Neuronal stem cell (in vitro differentiated cells): Measurements from ENCODE around the gene PROSER3.
A peak's percentile ranks its signal among the peaks of the same experiment; 100 is the strongest.

Experiments used
- DNase-seq: peaks from one replicate; pipeline ENCODE4 v3.0.0-alpha.2; 2013; ENCODE audit warnings: low spot score
- H2AFZ ChIP-seq: one replicate; pipeline ENCODE4 v1.6.1; 2013; ENCODE audit warnings: mild to moderate bottlenecking, low read length, inconsistent platforms
- H2AK5ac ChIP-seq: 2 replicates; pipeline ENCODE4 v1.6.1; 2013; ENCODE audit warnings: low read depth, mild to moderate bottlenecking, inconsistent platforms, low read length, moderate library complexity, mixed read lengths
- H2BK120ac ChIP-seq: 2 replicates; pipeline ENCODE4 v1.6.1; 2013; ENCODE audit warnings: low read depth, mild to moderate bottlenecking, inconsistent platforms, low read length, moderate library complexity, mixed read lengths
- H2BK12ac ChIP-seq: one replicate; pipeline ENCODE4 v1.6.1; 2013; ENCODE audit warnings: low read length, inconsistent platforms
- H2BK15ac ChIP-seq: 2 replicates; pipeline ENCODE4 v1.6.1; 2013; ENCODE audit warnings: mild to moderate bottlenecking, low read length, inconsistent platforms, mixed read lengths
- H2BK5ac ChIP-seq: one replicate; pipeline ENCODE4 v1.6.1; 2013; ENCODE audit warnings: inconsistent platforms, mild to moderate bottlenecking, low read length, moderate library complexity
- H3K14ac ChIP-seq: one replicate; pipeline ENCODE4 v1.6.1; 2013; ENCODE audit warnings: low read length, inconsistent platforms
- H3K18ac ChIP-seq: 2 replicates; pipeline ENCODE4 v1.6.1; 2013; ENCODE audit warnings: low read length, inconsistent platforms
- H3K23ac ChIP-seq: 2 replicates; pipeline ENCODE4 v1.6.1; 2013; ENCODE audit warnings: low read depth, mild to moderate bottlenecking, mixed read lengths, low read length, inconsistent platforms; ENCODE audit not compliant: poor library complexity
- H3K27ac ChIP-seq: replicated peaks from 3 replicates; pipeline ENCODE4 v1.5.1; 2013; ENCODE audit warnings: low read length, inconsistent platforms
- H3K27me3 ChIP-seq, 3 experiments: 2 replicates each; pipeline ENCODE4 v1.6.1; 2013; ENCODE audit warnings: low read length in 3 of 3, mild to moderate bottlenecking in 2 of 3, inconsistent platforms in 1 of 3, low read depth in 1 of 3, mixed read lengths in 1 of 3, moderate library complexity in 1 of 3; ENCODE audit not compliant: control insufficient read depth in 3 of 3, insufficient read depth in 3 of 3
- H3K36me3 ChIP-seq, 2 donors: replicated peaks in 1 of 2; 2 replicates each; pipeline ENCODE4 v1.6.1; 2013; ENCODE audit warnings: low read length in 2 of 2; ENCODE audit not compliant: control insufficient read depth in 2 of 2, insufficient read depth in 2 of 2
- H3K4ac ChIP-seq: 2 replicates; pipeline ENCODE4 v1.6.1; 2013; ENCODE audit warnings: inconsistent platforms, mild to moderate bottlenecking, low read length, moderate library complexity
- H3K4me1 ChIP-seq, 2 donors: 1 replicate in 1 of 2; 2 replicates in 1 of 2; pipeline ENCODE4 v1.6.1; 2013; ENCODE audit warnings: low read length in 2 of 2, low read depth in 1 of 2; ENCODE audit not compliant: control insufficient read depth in 2 of 2, insufficient read depth in 1 of 2
- H3K4me2 ChIP-seq: one replicate; pipeline ENCODE4 v1.6.1; 2013; ENCODE audit warnings: mild to moderate bottlenecking, low read length, inconsistent platforms; ENCODE audit not compliant: insufficient read depth, poor library complexity, severe bottlenecking
- H3K4me3 ChIP-seq, 2 donors: 2 replicates each; pipeline ENCODE4 v1.5.1; 2013; ENCODE audit warnings: low read length in 2 of 2, mild to moderate bottlenecking in 2 of 2, inconsistent platforms in 1 of 2, moderate library complexity in 1 of 2
- H3K79me1 ChIP-seq: one replicate; pipeline ENCODE4 v1.6.1; 2013; ENCODE audit warnings: low read depth, mild to moderate bottlenecking, inconsistent platforms, low read length, moderate library complexity
- H3K9ac ChIP-seq: one replicate; pipeline ENCODE4 v1.6.1; 2013; ENCODE audit warnings: mild to moderate bottlenecking, low read depth, low read length, inconsistent platforms; ENCODE audit not compliant: poor library complexity
- H3K9me3 ChIP-seq, 2 donors: replicated peaks in 1 of 2; 2 replicates each; pipeline versions ENCODE3 to v1.6.1; 2013; ENCODE audit warnings: low read length in 2 of 2, mild to moderate bottlenecking in 2 of 2, inconsistent platforms in 1 of 2, low read depth in 1 of 2, mixed read lengths in 1 of 2, moderate library complexity in 1 of 2; ENCODE audit not compliant: control insufficient read depth in 2 of 2, insufficient read depth in 1 of 2
- H4K8ac ChIP-seq: one replicate; pipeline ENCODE4 v1.6.1; 2013; ENCODE audit warnings: low read depth, mild to moderate bottlenecking, inconsistent platforms, low read length, moderate library complexity
- H4K91ac ChIP-seq: one replicate; pipeline ENCODE4 v1.6.1; 2013; ENCODE audit warnings: low read length, low read depth, mild to moderate bottlenecking, inconsistent platforms; ENCODE audit not compliant: poor library complexity
- WGBS, 2 donors: extraction: QIAGEN DNeasy Blood & Tissue Kit; methylation state at CpG; one replicate each; pipeline ENCODE4 v1.1.7; 2013; ENCODE audit warnings: missing lambda C conversion rate in 2 of 2, mixed read lengths in 1 of 2; ENCODE audit not compliant: insufficient read length in 2 of 2, insufficient replicate concordance in 1 of 2; ENCODE audit errors: extremely low coverage in 2 of 2; 5-methylcytosine and 5-hydroxymethylcytosine counted together

The PROSER3 gene

DNA sequence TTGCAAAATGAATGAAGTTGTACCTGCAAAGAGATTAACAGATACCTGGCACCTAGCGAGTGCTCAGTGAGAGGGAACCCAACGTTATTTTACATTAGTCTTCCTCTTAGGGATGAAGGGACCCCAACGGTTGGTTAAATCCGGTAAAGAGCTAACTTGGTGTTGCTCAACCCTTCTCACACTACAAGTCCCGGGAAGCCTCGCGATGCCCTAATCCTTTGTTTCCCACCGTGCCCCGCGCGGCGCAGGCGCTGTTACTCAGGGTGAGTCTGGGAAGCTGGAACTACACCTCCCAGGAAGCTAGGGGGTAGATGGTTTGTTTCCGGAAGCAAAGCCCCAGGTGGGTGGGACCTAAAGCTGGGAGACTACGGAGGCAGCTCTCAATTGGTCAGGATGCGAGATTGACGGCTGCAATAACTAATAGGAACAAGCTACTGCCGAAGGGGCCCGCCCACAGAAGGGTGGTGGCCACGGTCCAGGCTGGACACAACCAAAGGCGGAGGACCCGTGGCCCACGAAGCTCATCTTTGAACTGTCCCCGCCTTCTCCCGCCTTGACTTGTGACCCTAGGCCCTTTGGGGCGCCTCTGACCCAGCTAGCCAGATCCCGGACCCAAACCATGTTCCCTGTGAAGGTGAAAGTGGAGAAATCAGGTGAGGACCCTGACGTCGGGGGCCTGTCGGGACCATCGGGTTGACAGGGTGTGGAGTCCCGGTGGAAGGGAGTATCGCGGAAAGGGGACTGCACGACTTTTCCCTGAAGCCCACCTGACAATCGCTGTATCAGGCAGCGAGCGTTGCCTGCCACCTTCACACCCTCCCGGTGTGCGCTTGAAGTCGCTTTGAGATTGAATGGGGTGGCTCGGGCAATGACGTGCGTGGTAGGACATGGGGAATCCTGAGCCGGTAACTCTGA is 9.6 kb upstream of the PROSER3 start, which contains the start of gene LIN37:
Gene LIN37, plus strand, starts transcription at position 471 of the 915 bp plus-strand sequence. Its CDS starts 149 bp downstream, at position 620.
- Histone ChIP-seq H3K27ac (no peak within 1 kb of the TSS), H3K79me1 (peaks cover 8% of the 10 kb centered on the region), H2BK12ac (no peak within 1 kb of the TSS), H2AFZ (peak within 1 kb of the TSS; percentile 83), H3K4me1 (peaks cover 9 to 12% of the 10 kb centered on the region in 2 donors), H4K8ac (no peak within 1 kb of the TSS), H3K9me3 (no peaks in the 10 kb centered on the region), H2AK5ac (no peak within 1 kb of the TSS), H3K27me3 (no peaks in the 10 kb centered on the region), H3K23ac (no peak within 1 kb of the TSS), H3K4ac (no peak within 1 kb of the TSS), H4K91ac (no peak within 1 kb of the TSS), H2BK5ac (no peak within 1 kb of the TSS), H3K18ac (no peak within 1 kb of the TSS), H3K14ac (peak within 1 kb of the TSS; percentile 59), H3K4me3 (peak within 1 kb of the TSS; percentile 77 to 97), H3K9ac (peak within 1 kb of the TSS; percentile 89), H2BK15ac (no peak within 1 kb of the TSS), H3K4me2 (peak within 1 kb of the TSS; percentile 96), H2BK120ac (no peak within 1 kb of the TSS), H3K36me3 (peaks cover 3 to 16% of the 10 kb centered on the region in 2 donors)
- no CpG with 5 or more reads among the region's 45 CpGs for WGBS, 2 donors
- DNase-seq: peak; percentile 99

DNA sequence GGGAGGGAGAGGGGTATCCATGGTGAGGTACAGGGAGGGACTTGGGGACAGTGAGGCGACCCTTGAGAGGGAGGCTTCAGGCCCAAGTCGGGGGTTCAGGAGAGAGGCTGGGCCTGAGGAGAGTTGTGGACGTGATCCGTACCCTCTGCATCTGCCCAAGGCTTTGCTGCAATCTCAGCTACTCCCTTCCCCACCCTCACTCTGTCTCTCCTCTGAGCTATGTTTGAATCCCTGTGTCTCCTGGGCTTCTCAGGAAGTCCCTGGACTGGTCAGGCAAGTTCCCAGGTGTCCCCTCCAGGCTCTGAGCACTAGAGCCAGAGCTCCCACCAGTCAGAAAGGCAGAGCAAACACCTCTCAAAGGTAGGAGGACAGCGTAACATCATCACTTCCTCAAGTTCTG is 7.8 kb upstream of the PROSER3 start:
- Histone ChIP-seq H3K4me2 (no peak overlapping the region), H2BK5ac (no peak overlapping the region), H3K9me3 (no peaks in the 10 kb centered on the region), H3K36me3 (peaks cover 7 to 27% of the 10 kb centered on the region in 2 donors), H3K27ac (no peak overlapping the region), H3K27me3 (peaks cover 0 to 2% (median 0%) of the 10 kb centered on the region in 3 experiments), H3K4me3 (peak overlapping the region in 1 of 2 donors; percentile 1), H3K18ac (no peak overlapping the region), H3K4ac (no peak overlapping the region), H2BK12ac (no peak overlapping the region), H4K8ac (no peak overlapping the region), H3K23ac (no peak overlapping the region), H3K14ac (no peak overlapping the region), H2AK5ac (peak overlapping the region; percentile 27), H4K91ac (no peak overlapping the region), H2BK120ac (no peak overlapping the region), H3K79me1 (peaks cover 7% of the 10 kb centered on the region), H3K9ac (no peak overlapping the region), H2AFZ (no peak overlapping the region), H2BK15ac (no peak overlapping the region), H3K4me1 (peaks cover 8% of the 10 kb centered on the region in 2 donors)
- WGBS, 2 donors: no CpG with 5 or more reads among the region's 5 CpGs
- no peak for DNase-seq

DNA sequence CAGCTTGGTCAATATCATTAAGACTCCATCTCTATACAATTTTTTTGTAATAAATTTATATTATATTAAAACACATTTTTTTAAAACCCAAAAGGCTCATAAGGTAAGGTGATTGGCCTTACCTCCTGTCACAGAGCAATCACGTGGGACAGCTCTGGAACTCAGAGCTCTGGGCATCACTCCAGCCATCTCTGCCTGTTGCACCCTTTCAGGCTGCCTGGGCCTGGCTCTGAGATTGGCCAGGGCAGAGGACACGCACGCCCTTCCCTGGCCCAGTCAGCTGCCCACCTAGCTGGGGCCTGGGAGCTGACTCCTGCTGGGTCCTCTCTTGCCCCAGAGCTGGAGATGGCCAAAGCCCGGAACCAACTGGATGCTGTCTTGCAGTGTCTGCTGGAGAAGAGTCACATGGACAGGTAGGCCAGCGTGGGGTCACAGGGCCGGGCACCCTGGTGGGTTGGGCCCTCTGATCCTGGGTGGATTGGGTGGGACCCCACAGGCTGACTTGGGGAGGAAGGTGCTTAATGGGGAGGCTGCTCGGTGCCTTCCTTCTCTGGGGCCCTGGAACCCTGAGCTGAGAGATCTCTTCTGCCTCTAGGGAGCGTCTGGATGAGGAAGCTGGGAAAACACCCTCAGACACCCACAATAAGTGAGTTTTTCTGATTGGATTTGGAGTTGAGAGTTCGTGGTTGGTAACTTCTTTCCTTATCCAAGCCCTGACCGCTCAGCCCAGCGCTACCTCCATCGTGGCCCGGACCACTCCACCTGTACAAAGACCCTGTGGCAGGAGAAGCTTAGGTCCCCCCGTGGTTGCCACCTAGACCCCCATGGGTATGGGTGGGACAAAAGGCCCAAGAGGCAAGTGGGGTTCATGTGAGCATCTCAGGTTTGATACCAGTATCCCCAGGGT is 5.9 kb upstream of the PROSER3 start:
- Histone ChIP-seq H3K9me3 (no peaks in the 10 kb centered on the region), H3K79me1 (peaks cover 6% of the 10 kb centered on the region), H3K4ac (no peak overlapping the region), H2AK5ac (no peak overlapping the region), H3K18ac (no peak overlapping the region), H3K4me3 (no peak overlapping the region), H4K8ac (no peak overlapping the region), H3K14ac (no peak overlapping the region), H2BK12ac (no peak overlapping the region), H2BK120ac (no peak overlapping the region), H3K4me2 (no peak overlapping the region), H2BK5ac (peak overlapping the region; percentile 39), H3K27ac (no peak overlapping the region), H3K23ac (no peak overlapping the region), H4K91ac (no peak overlapping the region), H2AFZ (no peak overlapping the region), H3K27me3 (peaks cover 0 to 13% (median 3%) of the 10 kb centered on the region in 3 experiments), H3K4me1 (peaks cover 4 to 20% of the 10 kb centered on the region in 2 donors), H3K36me3 (peaks cover 7 to 27% of the 10 kb centered on the region in 2 donors), H2BK15ac (no peak overlapping the region), H3K9ac (no peak overlapping the region)
- DNase-seq: no peak
- WGBS, 2 donors: no CpG with 5 or more reads among the region's 14 CpGs
